Chondrocyte (in vitro differentiated cells): ENCODE data around the gene DUS2. TPM values are rescaled to one million over a fixed set of nuclear protein-coding genes. Genes with fewer than 3 reads are reported as not detected.
"Not testable (repeated sequence)": the region's sequence is repeated elsewhere in the genome, so short reads cannot be mapped to it uniquely, and the experiment has no call there.

Experiments
- DNase-seq: peaks from one replicate; pipeline ENCODE4 v3.0.0; 2021; ENCODE audit warnings: mixed read lengths, low spot score
- H3K27ac Mint-ChIP-seq: one replicate; pipeline ENCODE4 v1.8.0; 2021; ENCODE audit warnings: mild to moderate bottlenecking, moderate library complexity, mixed read lengths; ENCODE audit not compliant: unreplicated experiment
- H3K27me3 Mint-ChIP-seq: 2 replicates; pipeline ENCODE4 v1.8.0; 2021; ENCODE audit warnings: low read depth, mixed read lengths
- H3K36me3 Mint-ChIP-seq: 2 replicates; pipeline ENCODE4 v1.8.0; 2021; ENCODE audit warnings: low read depth, mixed read lengths
- H3K4me1 Mint-ChIP-seq: 2 replicates; pipeline ENCODE4 v1.8.0; 2021; ENCODE audit warnings: low read depth, mild to moderate bottlenecking, mixed read lengths
- H3K4me3 Mint-ChIP-seq: one replicate; pipeline ENCODE4 v1.8.0; 2021; ENCODE audit warnings: mild to moderate bottlenecking, moderate library complexity, mixed read lengths; ENCODE audit not compliant: unreplicated experiment
- H3K9me3 Mint-ChIP-seq: 2 replicates; pipeline ENCODE4 v1.8.0; 2021; ENCODE audit warnings: low read depth, mixed read lengths
- CTCF ChIP-seq: fragments of 200-600 bp; sonication (generic); IDR thresholded peaks from 2 replicates; pipeline ENCODE4 v1.5.0; 2021; ENCODE audit warnings: antibody characterized with exemption, mild to moderate bottlenecking, moderate library complexity
- total RNA-seq: library from RNA; stranded (reverse); gene quantifications from 3 replicates; pipeline ENCODE4 v1.2.1, GENCODE V29; 2021

Gene DUS2
- total RNA-seq, 1 donor from 2014 or later, result 12.2 TPM

GRCh38 chr16:68116256-68116867 lies 93.3 kb downstream of the DUS2 start:
- no peaks in the 10 kb centered on the region for H3K27me3 Mint-ChIP-seq
- H3K27ac Mint-ChIP-seq, result no peak overlapping the region
- H3K4me3 Mint-ChIP-seq, result no peak overlapping the region
- peaks cover 2% of the 10 kb centered on the region for H3K36me3 Mint-ChIP-seq
- DNase-seq, result no peak
- peaks cover 5% of the 10 kb centered on the region for H3K9me3 Mint-ChIP-seq
- TF ChIP-seq CTCF, result peak; percentile 75
- H3K4me1 Mint-ChIP-seq, result peaks cover 3% of the 10 kb centered on the region

DNA sequence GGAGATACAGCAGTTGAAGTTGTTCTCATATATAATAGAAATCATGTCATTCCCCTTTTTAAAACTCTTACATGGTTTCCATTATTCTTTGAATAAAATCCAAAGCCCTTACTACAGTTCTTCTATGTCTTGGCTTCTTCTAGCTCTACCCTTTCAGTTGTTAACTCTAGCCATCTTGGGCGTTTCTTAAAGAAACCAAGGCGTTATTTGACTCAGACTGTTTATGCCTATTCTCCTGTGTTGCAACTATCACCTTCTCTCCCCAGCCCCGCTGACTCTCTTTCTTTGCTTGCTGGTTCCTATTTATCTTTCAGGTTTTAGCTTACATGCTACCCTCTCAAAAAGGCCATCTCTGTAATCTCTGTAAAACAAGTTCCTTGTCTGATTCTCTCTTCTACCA lies 94.8 kb downstream of the DUS2 start:
- no peak overlapping the region for H3K4me3 Mint-ChIP-seq
- H3K27ac Mint-ChIP-seq, result no peak overlapping the region
- H3K4me1 Mint-ChIP-seq, result peaks cover 5% of the 10 kb centered on the region
- H3K27me3 Mint-ChIP-seq, result no peaks in the 10 kb centered on the region
- H3K36me3 Mint-ChIP-seq, result no peaks in the 10 kb centered on the region
- no peak for TF ChIP-seq CTCF
- H3K9me3 Mint-ChIP-seq, result no peaks in the 10 kb centered on the region
- no peak for DNase-seq

DNA sequence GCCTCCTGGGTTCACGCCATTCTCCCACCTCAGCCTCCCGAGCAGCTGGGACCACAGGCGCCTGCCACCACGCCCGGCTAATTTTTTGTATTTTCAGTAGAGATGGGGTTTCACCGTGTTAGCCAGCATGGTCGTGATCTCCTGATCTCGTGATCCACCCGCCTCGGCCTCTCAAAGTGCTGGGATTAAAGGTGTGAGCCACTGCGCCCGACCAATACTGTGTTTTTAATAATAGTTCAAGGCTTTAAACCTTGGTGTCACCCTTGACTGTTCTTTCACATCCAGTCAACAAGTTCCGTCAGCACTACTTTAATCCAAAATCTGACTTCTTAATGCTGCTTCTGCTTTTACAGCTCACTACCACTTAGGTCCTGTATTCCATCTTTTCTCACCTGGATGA lies 95.9 kb downstream of the DUS2 start:
- not testable (repeated sequence) for DNase-seq, H3K4me1 Mint-ChIP-seq, H3K9me3 Mint-ChIP-seq, H3K27me3 Mint-ChIP-seq, H3K27ac Mint-ChIP-seq, H3K36me3 Mint-ChIP-seq, H3K4me3 Mint-ChIP-seq

DNA sequence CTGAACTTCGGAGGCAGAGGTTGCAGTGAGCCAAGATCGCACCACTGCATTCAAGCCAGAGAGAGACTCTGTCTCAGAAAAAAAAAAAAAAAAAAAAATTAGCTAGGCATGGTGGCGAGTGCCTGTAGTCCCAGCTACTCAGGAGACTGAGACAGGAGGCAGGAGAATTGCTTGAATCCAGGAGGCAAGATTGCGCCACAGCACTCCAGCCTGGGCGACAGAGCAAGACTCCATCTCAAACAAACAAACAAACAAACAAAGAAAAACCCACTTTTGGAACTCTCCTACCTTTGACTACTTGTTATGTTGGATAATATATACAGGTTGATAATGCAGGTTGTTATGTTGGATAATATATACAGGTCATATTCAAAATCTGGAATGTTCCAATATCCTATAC lies 97.4 kb downstream of the DUS2 start:
- H3K27me3 Mint-ChIP-seq, DNase-seq, H3K36me3 Mint-ChIP-seq, H3K9me3 Mint-ChIP-seq, H3K27ac Mint-ChIP-seq, H3K4me3 Mint-ChIP-seq, H3K4me1 Mint-ChIP-seq: not testable (repeated sequence)

DNA sequence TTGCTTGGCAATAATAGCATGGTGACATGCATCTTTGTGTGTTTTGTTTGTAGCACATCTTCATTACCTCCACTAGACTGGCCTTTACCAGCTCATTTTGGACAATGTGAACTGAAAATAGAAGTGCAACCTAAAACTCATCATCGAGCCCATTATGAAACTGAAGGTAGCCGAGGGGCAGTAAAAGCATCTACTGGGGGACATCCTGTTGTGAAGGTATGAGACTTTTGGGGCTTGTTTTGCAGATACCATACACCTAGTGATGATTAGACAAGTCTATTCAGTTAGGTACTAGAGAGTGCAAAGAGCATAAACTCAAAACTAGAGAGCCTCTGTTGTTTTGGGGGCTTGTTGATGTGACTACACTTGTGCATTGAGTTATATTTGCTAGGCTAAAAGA lies 103.3 kb downstream of the DUS2 start:
- Mint-ChIP-seq H3K4me3 (no peak overlapping the region), H3K36me3 (no peaks in the 10 kb centered on the region), H3K27me3 (no peaks in the 10 kb centered on the region), H3K27ac (no peak overlapping the region), H3K9me3 (peaks cover 5% of the 10 kb centered on the region), H3K4me1 (peaks cover 28% of the 10 kb centered on the region)
- DNase-seq, result no peak
- no peak for TF ChIP-seq CTCF

- no peak for DNase-seq
- Mint-ChIP-seq H3K4me1 (peaks cover 35% of the 10 kb centered on the region), H3K4me3 (peak overlapping the region; percentile 22), H3K36me3 (peaks cover 2% of the 10 kb centered on the region), H3K27me3 (no peaks in the 10 kb centered on the region), H3K27ac (peak overlapping the region; percentile 47), H3K9me3 (peaks cover 5% of the 10 kb centered on the region)
- TF ChIP-seq CTCF, result no peak
Measured at GRCh38 chr16:68128577-68129305, 105.7 kb downstream of the DUS2 start.

Other genes starting within 250 kb of the DUS2 start
- gene RANBP10, start 216.7 kb upstream of the DUS2 start, total RNA-seq, result 13.4 to 16.8 TPM (median 14.4 TPM) in 3 replicates
- gene TSNAXIP1, start 216.4 kb upstream of the DUS2 start, total RNA-seq, result 1.8 to 3.1 TPM (median 2.3 TPM) in 3 replicates
- gene THAP11, start 181.0 kb upstream of the DUS2 start, total RNA-seq, result 25.3 to 26.3 TPM (median 25.7 TPM) in 3 replicates
- gene NUTF2, start 176.4 kb upstream of the DUS2 start, total RNA-seq, result 131 to 147 TPM (median 135 TPM) in 3 replicates
- gene CENPT, start 175.6 kb upstream of the DUS2 start, total RNA-seq, result 50.5 to 58.3 TPM (median 52.8 TPM) in 3 replicates
- 67.6 to 77.2 TPM (median 67.9 TPM) in 3 replicates for gene EDC4, start 150.2 kb upstream of the DUS2 start, total RNA-seq
- 0.57 TPM in 1 of 3 replicates, not detected in the others for gene NRN1L, start 138.4 kb upstream of the DUS2 start, total RNA-seq
- 33.1 to 38.9 TPM (median 35.9 TPM) in 3 replicates for gene PSKH1, start 130.0 kb upstream of the DUS2 start, total RNA-seq
- gene CTRL, start 91.4 kb upstream of the DUS2 start, total RNA-seq, result not detected in 3 replicates
- 30.1 to 43.2 TPM (median 33.9 TPM) in 3 replicates for gene PSMB10, start 86.4 kb upstream of the DUS2 start, total RNA-seq
- gene LCAT, start 79.2 kb upstream of the DUS2 start, total RNA-seq, result 35.8 to 43.1 TPM (median 38.2 TPM) in 3 replicates
- gene SLC12A4, start 54.6 kb upstream of the DUS2 start, total RNA-seq, result 117 to 138 TPM (median 132 TPM) in 3 replicates
- not detected in 3 replicates for gene DPEP3, start 42.8 kb upstream of the DUS2 start, total RNA-seq
- not detected in 3 replicates for gene DPEP2, start 23.8 kb upstream of the DUS2 start, total RNA-seq
- not detected in 3 replicates for gene DPEP2NB, start 7.4 kb upstream of the DUS2 start, total RNA-seq
- gene DDX28, start 52 bp upstream of the DUS2 start, total RNA-seq, result 5.8 to 6.7 TPM (median 6.6 TPM) in 3 replicates
- 32.2 to 38.0 TPM (median 37.7 TPM) in 3 replicates for gene NFATC3, start 62.1 kb downstream of the DUS2 start, total RNA-seq
- 0.42 to 0.44 TPM in 2 of 3 replicates, not detected in the other for gene ESRP2, start 212.8 kb downstream of the DUS2 start, total RNA-seq
- 24.5 to 29.6 TPM (median 28.0 TPM) in 3 replicates for gene PLA2G15, start 222.1 kb downstream of the DUS2 start, total RNA-seq
- gene SLC7A6, start 241.2 kb downstream of the DUS2 start, total RNA-seq, result 49.5 to 57.3 TPM (median 55.9 TPM) in 3 replicates